NCI-H82 (cell line): ENCODE measurements around the gene SCGB2B2.
"Not testable (repeated sequence)": the region's sequence is repeated elsewhere in the genome, so short reads cannot be mapped to it uniquely, and the experiment has no call there.

Source experiments
- DNase-seq: peaks from one replicate; lab custom pipeline; 2025; lab: John Stamatoyannopoulos, UW

The SCGB2B2 gene

DNA sequence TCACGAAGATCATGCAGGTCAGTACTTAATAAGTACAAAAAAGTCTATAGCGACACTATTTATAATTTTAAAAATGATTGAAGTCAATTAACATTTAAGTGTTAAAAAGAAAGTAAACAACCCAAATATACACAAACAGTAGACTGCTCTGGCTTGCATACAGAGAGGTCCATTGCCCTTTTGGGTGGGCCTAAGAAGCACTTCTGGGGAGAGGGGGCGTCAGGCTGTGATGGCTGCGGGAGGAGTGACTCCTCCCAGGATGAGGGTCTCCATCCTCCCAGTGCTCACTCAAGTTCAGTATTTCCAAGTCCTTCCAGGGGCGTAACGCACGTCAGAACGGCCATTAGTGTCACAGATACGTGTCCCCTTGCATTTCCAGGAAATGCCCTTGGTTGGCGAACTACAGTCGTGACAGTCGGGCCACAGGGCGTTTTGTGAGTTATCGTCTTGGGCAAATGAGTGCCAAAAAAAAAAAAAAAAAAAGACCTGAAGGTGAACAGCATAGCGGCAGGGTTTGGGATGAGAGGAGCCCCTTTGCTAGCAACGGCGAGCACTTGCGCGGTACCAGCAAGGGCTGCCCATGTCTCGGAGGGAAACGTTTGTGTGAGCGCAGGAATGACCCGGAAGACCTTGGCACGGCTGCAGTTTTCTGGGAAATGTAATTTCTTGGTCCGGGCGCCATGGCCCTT, at the start of gene SCGB2B2:
Gene SCGB2B2 (minus strand): TSS at position 463 of the 689 bp plus-strand sequence. CDS start 82,596 bp downstream, outside the sequence.
- DNase-seq: peak; percentile 79

DNA sequence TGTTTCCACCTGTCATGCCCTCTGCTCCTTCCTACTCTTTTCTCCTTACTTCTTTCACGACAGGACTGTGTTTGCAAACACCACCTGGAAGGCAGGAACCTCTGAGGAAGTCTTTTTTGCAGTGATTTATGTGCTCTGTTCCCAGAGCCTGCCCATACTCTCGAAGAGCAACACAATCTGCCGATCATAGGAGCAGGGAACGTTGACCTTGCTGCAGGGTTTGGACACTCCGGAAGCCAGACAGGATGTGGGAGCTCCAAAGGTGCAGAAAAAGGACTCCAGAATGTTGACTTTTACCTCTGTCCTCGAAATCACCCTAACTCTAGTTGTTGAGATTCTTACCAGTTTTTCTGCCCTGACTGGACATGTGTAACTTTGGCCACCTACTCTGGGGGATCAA, 48.4 kb upstream of the SCGB2B2 start:
- DNase-seq: no peak

GRCh38 chr19:34722353-34722752, 45.4 kb upstream of the SCGB2B2 start:
- DNase-seq: no peak

DNA sequence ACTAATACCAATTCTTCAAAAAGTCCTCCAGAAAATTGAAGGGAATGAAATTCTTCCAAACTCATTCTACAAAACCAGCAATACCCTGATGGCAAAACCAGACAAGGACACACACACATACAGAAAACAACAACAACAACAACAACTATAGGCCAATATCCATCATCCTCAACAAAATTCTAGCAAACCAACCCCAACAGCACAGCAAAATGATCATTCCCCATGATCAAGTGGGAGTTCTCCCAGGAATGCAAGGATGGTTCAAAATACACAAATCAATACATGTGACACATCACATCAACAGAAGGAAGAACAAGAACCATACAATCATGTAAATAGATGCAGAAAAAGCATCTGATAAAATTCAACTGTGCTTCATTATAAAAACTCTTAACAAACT, 38.4 kb upstream of the SCGB2B2 start:
- no peak for DNase-seq

- no peak for DNase-seq
Measured at GRCh38 chr19:34713262-34713637, 36.3 kb upstream of the SCGB2B2 start.

- peak; percentile 91 for DNase-seq
Measured at GRCh38 chr19:34712395-34713261, 35.7 kb upstream of the SCGB2B2 start.

DNA sequence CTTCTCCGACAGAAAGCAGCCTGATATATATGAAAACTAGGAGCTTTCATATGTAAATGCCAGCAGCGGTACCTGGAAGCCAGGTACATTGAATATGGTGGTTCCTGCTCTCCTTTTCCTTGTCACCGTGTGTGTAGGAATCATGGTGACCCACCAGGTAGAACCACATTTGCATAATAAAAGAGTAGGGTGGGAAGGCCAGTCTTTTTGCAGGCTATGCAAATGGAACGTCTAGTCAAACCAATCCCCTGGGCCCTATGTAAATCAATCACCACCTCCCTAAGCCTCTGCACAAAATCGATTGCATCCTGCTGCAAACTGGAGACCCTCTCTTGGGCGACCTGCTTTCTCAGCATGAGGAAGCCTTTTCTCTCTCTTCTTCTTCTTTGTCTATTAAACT, 34.9 kb upstream of the SCGB2B2 start:
- no peak for DNase-seq

DNA sequence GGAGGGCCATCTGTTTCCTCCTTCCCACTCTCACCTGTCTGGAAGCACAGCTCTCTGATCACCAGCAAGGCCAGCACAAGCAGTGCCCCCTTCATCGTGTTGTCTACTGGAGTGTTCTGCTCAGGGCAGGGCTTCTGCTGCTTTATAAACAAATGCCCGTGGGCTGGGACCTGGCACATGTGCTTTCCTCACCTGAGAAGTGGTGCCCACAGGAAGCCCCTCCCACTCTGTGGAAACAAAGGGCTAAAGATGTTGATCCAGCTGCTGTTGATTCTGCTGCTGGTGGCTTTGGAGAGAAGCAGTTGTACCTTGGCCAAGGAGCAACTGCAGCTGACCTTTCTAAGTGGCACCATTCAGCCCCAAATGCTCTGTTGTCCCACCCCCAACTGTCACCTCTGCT, 30.7 kb upstream of the SCGB2B2 start:
- no peak for DNase-seq

DNA sequence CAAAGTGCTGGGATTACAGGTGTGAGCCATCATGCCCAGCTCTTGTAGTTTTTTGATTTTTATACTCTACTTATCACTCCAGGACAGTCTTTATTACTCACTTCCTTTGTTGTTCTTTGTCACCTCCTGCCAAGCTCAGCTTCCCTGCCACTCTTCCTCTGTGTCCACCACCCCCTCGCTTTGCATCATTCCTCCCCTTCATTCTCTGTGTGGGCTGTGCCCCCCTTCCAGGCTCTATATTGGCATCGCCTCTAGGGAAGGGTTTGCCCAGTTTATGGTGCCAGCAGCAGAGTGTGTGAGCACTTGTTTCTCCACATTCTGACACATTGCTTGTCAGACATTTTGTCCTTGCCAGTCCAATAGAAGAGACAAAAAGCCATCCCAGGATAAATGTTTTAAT, 15.6 kb upstream of the SCGB2B2 start:
- DNase-seq: no peak

DNA sequence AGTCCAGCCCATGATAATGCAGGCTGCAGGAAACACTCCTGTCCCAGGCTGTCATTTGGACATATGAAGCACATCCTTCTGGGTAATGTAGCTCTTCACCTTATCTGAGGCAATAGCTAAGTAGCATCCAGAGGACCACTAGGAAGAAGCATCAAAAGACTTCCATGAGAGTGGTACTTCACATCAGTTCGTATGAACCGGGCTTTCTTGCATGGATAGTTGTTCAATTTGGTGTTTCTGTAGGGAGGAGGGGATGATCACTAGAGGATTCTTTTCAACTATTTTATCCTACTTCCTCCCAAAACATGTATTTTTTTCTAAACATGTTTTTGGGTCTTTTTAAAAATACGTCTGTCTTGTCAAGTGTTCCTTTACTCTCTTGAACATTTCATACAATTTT, 13.4 kb upstream of the SCGB2B2 start:
- DNase-seq: no peak

DNA sequence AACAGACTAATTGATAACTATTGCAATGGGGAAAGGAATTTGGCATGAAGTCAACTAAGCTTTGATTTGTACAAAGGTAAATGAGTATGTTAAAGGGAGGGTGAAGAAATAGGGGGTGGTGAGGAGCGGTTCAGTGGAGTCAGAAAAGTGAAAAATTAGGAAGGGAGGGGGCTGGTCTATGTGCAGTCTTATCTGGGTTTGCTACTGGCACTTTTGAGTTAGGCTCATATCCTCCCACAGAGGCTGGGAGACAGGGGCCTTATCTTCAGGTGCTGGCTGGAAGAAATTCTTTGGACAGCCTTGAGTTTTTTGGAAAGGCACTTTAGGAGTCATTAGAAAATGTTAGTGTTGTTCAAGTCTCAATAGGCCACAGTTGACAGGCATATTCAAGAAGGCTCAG, 11.6 kb upstream of the SCGB2B2 start:
- DNase-seq: no peak

DNA sequence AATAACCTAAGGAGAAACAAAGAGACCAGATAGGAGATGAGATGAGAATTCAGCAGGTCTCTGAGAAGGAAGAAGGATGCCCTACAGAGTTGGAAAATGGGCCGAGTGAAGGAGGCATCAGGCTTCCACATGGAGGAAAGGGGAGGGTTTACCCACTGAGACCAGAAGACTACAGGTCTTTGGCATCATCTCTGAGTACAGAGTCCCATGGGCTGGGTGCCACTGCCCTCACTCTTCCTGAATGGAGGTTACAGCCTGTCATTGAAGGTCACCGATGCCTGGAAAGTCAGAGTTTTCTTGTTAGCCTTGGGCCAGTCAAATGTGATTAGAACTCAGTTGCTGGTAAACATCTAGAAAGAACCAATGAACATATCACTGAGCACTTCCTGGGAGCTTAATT, 10.4 kb upstream of the SCGB2B2 start:
- no peak for DNase-seq

DNA sequence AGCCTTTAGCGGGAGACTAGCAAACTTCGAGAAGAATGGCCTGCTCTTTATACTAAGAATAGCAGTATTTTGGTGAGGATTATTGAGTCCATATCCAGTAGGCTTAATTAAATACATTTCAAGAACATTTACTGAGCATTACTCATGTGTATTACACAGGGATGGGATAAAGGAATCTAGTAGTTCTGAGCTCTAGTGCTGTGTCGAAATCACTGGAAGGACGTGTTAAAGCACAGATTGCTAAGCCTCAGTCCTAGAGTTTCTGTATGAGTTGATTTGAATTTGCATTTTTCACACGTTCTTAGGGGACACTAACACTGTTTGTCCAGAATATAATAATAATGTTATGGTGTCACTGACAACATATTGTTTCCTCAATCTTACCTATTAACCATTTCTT, 9.5 kb upstream of the SCGB2B2 start:
- DNase-seq: no peak

DNA sequence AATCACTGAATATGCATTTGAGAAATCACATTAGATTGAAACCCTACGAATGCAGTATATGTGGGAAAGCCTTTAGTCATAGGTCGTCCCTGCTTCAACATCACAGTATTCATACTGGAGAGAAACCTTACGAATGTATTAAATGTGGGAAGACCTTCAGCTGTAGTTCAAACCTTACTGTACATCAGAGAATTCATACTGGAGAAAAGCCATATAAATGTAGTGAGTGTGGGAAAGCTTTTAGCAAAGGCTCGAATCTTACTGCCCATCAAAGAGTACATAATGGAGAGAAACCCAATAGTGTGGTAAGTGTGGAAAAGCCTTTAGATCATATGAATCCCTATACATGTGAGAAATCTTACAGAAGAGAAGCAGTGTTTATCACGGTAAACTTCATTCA, 8.3 kb upstream of the SCGB2B2 start:
- not testable (repeated sequence) for DNase-seq

GRCh38 chr19:34681478-34681877, 4.5 kb upstream of the SCGB2B2 start:
- no peak for DNase-seq

- no peak for DNase-seq
Measured at GRCh38 chr19:34678421-34678820, 1.5 kb upstream of the SCGB2B2 start.

DNA sequence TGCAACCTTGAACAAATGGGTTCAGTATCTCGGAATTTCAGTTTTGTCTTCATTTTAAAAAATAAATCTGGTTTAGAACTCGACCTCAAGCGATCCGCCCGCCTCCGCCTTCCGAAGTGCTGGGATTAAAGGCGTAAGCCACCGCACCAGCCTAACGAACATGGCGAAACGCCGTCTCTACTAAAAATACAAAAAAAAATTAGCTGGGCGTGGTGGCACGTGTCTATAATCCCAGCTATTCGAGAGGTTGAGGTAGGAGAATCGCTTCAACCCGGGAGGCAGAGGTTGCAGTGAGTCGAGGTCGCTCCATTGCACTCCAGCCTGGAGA, 1.1 kb upstream of the SCGB2B2 start:
- no peak for DNase-seq

DNA sequence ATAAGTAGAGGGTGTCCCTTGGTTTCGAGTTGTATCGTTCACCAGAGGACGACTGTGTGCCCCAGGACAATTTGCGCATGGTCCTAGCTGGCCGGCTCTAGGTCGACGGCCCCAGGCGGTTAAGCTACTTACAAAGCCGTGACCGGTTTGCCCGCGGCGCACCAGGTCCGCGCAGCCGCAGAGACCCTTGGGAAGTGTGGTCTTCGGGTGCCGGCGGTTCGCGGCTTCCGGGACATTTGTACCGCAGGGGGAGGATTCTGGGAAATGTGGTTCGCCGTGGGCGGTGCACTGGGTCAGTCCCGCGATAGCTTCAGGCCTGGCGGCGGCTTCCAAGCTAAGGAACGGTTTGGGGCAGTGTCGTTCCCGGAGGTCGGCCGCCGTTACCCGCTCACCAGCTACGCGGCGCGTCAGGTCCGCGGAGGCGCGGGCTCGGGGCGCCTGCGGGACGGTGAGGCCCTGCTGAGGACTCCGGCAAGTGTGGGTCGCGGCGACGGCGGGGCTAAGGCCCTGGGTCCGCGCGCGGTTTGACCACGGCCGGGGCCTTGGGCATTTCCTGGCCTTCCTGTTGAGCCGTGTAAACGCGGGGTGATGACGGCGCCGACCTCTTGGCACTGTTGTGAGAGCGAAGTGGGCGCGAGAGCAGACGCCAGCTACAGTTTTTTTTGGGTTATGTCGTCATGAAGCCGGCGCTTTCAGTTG, 576 bp upstream of the SCGB2B2 start, which contains the start of gene ZNF302:
Gene ZNF302 (plus strand): TSS at position 293 of the 699 bp plus-strand sequence. CDS start 1,127 bp downstream, outside the sequence.
- peak; percentile 98 for DNase-seq

- DNase-seq: no peak
Measured at GRCh38 chr19:34675919-34676318, 1.0 kb downstream of the SCGB2B2 start.

DNA sequence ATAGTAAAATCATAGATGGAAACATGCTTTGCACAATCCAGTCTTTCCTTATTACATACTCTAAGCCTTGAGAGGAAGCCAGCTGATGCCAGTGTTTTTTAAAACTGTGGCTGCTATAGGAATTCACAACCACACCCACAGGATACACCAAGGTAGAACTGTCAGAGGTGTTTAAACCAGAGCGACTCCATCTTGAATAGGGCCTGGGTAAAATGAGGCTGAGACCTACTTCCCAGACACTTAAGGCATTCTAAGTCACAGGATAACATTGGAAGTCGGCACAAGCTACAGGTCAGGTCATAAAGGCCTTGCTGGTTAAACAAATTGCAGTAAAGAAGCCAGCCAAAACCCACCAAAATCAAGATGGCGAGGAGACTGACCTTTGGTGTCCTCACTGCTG, 1.7 kb downstream of the SCGB2B2 start:
- no peak for DNase-seq

- DNase-seq: no peak
Measured at GRCh38 chr19:34673590-34673989, 3.4 kb downstream of the SCGB2B2 start.

DNA sequence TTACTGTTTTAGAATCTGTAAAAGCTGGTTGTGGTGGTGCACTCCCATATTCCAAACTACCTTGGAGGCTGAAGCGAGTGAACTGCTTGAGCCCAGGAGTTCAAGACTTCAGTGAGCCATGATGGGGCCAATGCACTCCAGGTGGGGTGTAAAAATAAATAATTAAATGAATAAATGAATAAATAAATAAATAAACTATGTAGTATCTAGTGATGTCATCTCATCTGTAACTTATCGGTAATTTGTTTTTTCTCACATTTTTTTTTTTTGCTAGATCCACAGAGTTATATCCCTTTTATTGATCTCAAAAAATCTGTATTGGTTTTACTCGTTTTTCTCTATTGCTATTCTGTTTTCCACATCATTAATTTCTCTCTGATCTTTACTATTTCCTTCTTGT, 5.0 kb downstream of the SCGB2B2 start:
- DNase-seq: no peak

DNA sequence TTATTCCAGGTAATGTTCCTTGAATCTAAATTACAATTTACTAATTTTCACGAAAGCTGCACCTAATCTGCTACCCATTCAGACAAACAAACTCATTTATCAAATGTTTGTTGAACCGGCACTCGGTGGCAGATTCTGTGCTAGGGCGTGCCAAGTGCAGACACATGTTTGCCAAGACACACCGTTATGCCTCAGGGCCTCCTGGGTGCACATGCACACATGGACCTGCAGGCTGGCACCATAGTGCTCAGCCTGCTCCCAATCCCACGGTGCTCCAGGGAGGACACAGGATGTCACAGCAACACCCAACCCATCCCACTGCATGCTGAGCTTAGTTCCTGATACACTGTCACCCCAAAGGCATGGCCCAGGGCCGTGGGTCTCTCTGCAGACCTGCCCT, 7.7 kb downstream of the SCGB2B2 start:
- no peak for DNase-seq
